HG03342 (cell line): ENCODE measurements around the gene KIF12.
"Not testable (repeated sequence)": the region's sequence is repeated elsewhere in the genome, so short reads cannot be mapped to it uniquely, and the experiment has no call there.

Experiments used
- ATAC-seq: cut with Tn5 transposase; IDR thresholded peaks from one replicate; pipeline ENCODE4 v1.9.1; 2021; ENCODE audit warnings: mild to moderate bottlenecking, moderate library complexity; ENCODE audit not compliant: unreplicated experiment

Gene KIF12

GRCh38 chr9:114049441-114050225, 49.5 kb downstream of the KIF12 start:
- no peak for ATAC-seq

DNA sequence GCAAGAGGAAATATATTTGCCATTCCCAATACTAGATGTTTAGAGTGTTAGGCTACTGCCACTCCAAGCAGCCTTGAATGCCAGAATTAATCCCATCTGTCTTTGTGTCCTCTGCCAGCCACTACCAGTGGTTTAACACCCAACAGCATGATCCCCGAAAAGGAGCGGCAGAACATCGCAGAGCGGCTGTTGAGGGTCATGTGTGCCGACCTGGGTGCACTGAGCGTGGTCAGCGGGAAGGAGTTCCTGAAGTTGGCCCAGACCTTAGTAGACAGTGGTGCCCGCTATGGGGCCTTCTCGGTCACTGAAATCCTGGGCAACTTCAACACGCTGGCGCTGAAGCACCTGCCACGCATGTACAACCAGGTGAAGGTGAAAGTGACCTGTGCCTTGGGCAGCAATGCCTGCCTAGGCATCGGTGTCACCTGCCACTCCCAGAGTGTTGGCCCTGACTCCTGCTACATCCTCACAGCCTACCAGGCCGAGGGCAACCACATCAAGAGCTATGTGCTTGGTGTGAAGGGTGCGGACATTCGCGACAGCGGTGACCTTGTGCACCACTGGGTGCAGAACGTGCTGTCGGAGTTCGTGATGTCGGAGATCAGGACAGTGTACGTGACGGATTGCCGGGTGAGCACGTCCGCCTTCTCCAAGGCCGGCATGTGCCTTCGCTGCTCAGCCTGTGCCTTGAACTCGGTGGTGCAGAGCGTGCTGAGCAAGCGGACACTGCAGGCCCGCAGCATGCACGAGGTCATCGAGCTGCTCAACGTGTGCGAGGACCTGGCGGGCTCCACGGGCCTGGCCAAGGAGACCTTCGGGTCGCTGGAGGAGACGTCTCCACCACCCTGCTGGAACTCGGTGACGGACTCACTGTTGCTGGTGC, 50.3 kb downstream of the KIF12 start:
- ATAC-seq, result no peak

- no peak for ATAC-seq
Measured at GRCh38 chr9:114047717-114048116, 51.4 kb downstream of the KIF12 start.

DNA sequence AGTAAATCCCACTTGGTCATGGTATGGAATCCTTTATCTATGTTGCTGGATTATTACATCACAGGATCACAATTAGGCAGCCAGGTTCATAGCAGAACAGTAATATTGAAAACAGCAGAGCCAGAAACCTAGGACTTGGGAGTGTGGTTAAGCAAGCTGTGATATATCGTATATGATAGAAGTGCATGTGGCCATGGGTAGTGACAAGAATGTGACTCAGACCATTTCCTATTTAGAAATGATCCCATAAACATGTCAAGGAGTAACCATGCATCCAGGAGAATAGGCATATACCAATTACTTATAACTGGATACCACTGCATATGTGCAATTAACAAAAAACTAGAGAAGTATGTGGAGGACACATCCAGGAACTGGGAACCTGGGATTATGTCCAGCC, 52.2 kb downstream of the KIF12 start:
- ATAC-seq, result no peak

GRCh38 chr9:114046237-114046755, 52.8 kb downstream of the KIF12 start:
- no peak for ATAC-seq

DNA sequence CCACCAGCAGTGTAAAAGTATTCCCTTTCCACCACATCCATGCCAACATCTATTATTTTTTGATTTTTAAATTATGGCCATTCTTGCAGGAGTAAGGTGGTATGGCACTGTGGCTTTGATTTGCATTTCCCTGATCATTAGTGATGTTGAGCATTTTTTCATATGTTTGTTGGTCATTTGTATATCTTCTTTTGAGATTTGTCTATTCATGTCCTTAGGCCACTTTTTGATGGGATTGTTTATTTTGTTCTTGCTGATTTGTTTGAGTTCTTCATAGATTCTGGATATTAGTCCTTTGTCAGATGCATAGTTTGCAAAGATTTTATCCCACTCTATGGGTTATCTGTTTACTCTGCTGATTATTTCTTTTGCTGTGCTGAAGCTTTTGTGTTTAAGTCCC, 55.4 kb downstream of the KIF12 start:
- ATAC-seq, result not testable (repeated sequence)
